Stimulated activated CD4-positive, alpha-beta T cell treated with anti-CD3 and anti-CD28 coated beads, TNF-alpha, amount 100 ng/mL, for 24 hours (primary cell): ENCODE measurements around the gene THADA.
A peak's percentile ranks its signal among the peaks of the same experiment; 100 is the strongest.

Source experiments
- DNase-seq, 3 experiments: peaks; one replicate each; pipeline ENCODE4 v3.0.0-alpha.2; 2020; ENCODE audit warnings: low read depth in 3 of 3

Gene THADA

GRCh38 chr2:43250015-43250414, 345.8 kb downstream of the THADA start:
- DNase-seq: no peak

GRCh38 chr2:43248621-43249020, 347.2 kb downstream of the THADA start:
- DNase-seq: no peak

- no peak for DNase-seq
These were observed 349.2 kb downstream of the THADA start for GRCh38 chr2:43246641-43247040.

GRCh38 chr2:43241558-43241957, 354.3 kb downstream of the THADA start:
- no peak for DNase-seq

- DNase-seq: no peak
These were observed 355.1 kb downstream of the THADA start for GRCh38 chr2:43240766-43241150.

GRCh38 chr2:43239981-43240765, 355.7 kb downstream of the THADA start:
- no peak for DNase-seq

- DNase-seq: no peak
These were observed 357.0 kb downstream of the THADA start for GRCh38 chr2:43238813-43239212.

- no peak for DNase-seq
These were observed 357.7 kb downstream of the THADA start for GRCh38 chr2:43238176-43238575.

- DNase-seq: no peak
These were observed 362.3 kb downstream of the THADA start for GRCh38 chr2:43233218-43234212.

GRCh38 chr2:43230951-43231827, 364.6 kb downstream of the THADA start:
- DNase-seq: no peak

GRCh38 chr2:43230351-43230885, 365.4 kb downstream of the THADA start:
- DNase-seq: no peak

- no peak for DNase-seq
These were observed 366.8 kb downstream of the THADA start for GRCh38 chr2:43228756-43229659.

GRCh38 chr2:43228321-43228751, 367.5 kb downstream of the THADA start:
- DNase-seq: no peak

GRCh38 chr2:43227830-43228281, 368.0 kb downstream of the THADA start:
- DNase-seq: no peak

- DNase-seq: peak; percentile 38 to 75 (median 51)
These were observed 368.6 kb downstream of the THADA start for GRCh38 chr2:43226955-43227829.

GRCh38 chr2:43226558-43226954, 369.3 kb downstream of the THADA start, which contains the start of gene ZFP36L2:
TSS of gene ZFP36L2 (minus strand) at chr2:43226606. CDS start at chr2:43226315, 291 bp downstream.
- peak; percentile 88 to 94 (median 92) for DNase-seq

- peak; percentile 36 to 73 (median 45) for DNase-seq
These were observed 369.9 kb downstream of the THADA start for GRCh38 chr2:43225788-43226557.
